ENCODE measurements around the gene SLC13A5.
"Not testable (repeated sequence)": the region's sequence is repeated elsewhere in the genome, so short reads cannot be mapped to it uniquely, and the experiment has no call there.

The SLC13A5 gene

GRCh38 chr17:6753006-6753445 lies 39.9 kb upstream of the SLC13A5 start:
- no peaks in the 10 kb centered on the region for H3K36me3 ChIP-seq (ENCODE audit: insufficient read depth, insufficient read length, low read length)
- TF ChIP-seq SUZ12 (IDR thresholded peaks at IDR 0.05; ENCODE audit: extremely low read depth, insufficient read depth, insufficient read length), result no peak
- TF ChIP-seq ZNF274 (IDR thresholded peaks at IDR 0.05; ENCODE audit: low read depth, low read length), result no peak
- no peak for TF ChIP-seq YY1 (IDR thresholded peaks at IDR 0.05; ENCODE audit: insufficient read depth, insufficient read length)
- H3K4me1 ChIP-seq (ENCODE audit: insufficient read depth, insufficient read length), result peaks cover 2% of the 10 kb centered on the region
- no peak for DNase-seq (ENCODE audit: low read depth, low spot score)
- H3K4me3 ChIP-seq (ENCODE audit: insufficient read length, low read depth), result no peak overlapping the region
- no peak overlapping the region for H3K9ac ChIP-seq (ENCODE audit: insufficient read length, low read depth)
- H3K9me3 ChIP-seq (ENCODE audit: insufficient read depth, low read length), result no peaks in the 10 kb centered on the region
- H3K27me3 ChIP-seq (ENCODE audit: insufficient read depth, insufficient read length), result no peaks in the 10 kb centered on the region

- H3K4me1 ChIP-seq (ENCODE audit: insufficient read depth, insufficient read length), result peaks cover 2% of the 10 kb centered on the region
- no peak overlapping the region for H3K9ac ChIP-seq (ENCODE audit: insufficient read length, low read depth)
Observed at GRCh38 chr17:6752068-6752909, 39.1 kb upstream of the SLC13A5 start.

GRCh38 chr17:6749519-6749918 lies 36.4 kb upstream of the SLC13A5 start:
- TF ChIP-seq ZNF274 (IDR thresholded peaks at IDR 0.05; ENCODE audit: low read depth, low read length) (no peak), SUZ12 (IDR thresholded peaks at IDR 0.05; ENCODE audit: extremely low read depth, insufficient read depth, insufficient read length) (no peak), YY1 (IDR thresholded peaks at IDR 0.05; ENCODE audit: insufficient read depth, insufficient read length) (no peak)

More at GRCh38 chr17:6752068-6752909, 39.1 kb upstream of the SLC13A5 start:
- Histone ChIP-seq H3K4me3 (ENCODE audit: insufficient read length, low read depth) (no peak overlapping the region), H3K27me3 (ENCODE audit: insufficient read depth, insufficient read length) (no peaks in the 10 kb centered on the region), H3K36me3 (ENCODE audit: insufficient read depth, insufficient read length, low read length) (no peaks in the 10 kb centered on the region), H3K9me3 (ENCODE audit: insufficient read depth, low read length) (no peaks in the 10 kb centered on the region)
- DNase-seq (ENCODE audit: low read depth, low spot score), result no peak
- no peak for TF ChIP-seq SUZ12 (IDR thresholded peaks at IDR 0.05; ENCODE audit: extremely low read depth, insufficient read depth, insufficient read length)
- no peak for TF ChIP-seq YY1 (IDR thresholded peaks at IDR 0.05; ENCODE audit: insufficient read depth, insufficient read length)
- no peak for TF ChIP-seq ZNF274 (IDR thresholded peaks at IDR 0.05; ENCODE audit: low read depth, low read length)

GRCh38 chr17:6748617-6749016 lies 35.4 kb upstream of the SLC13A5 start:
- Histone ChIP-seq H3K36me3 (ENCODE audit: insufficient read depth, insufficient read length, low read length) (no peaks in the 10 kb centered on the region), H3K4me1 (ENCODE audit: insufficient read depth, insufficient read length) (no peaks in the 10 kb centered on the region), H3K27me3 (ENCODE audit: insufficient read depth, insufficient read length) (no peaks in the 10 kb centered on the region), H3K9ac (ENCODE audit: insufficient read length, low read depth) (no peak overlapping the region), H3K4me3 (ENCODE audit: insufficient read length, low read depth) (no peak overlapping the region), H3K9me3 (ENCODE audit: insufficient read depth, low read length) (no peaks in the 10 kb centered on the region)
- DNase-seq (ENCODE audit: low read depth, low spot score), result no peak
- no peak for TF ChIP-seq ZNF274 (IDR thresholded peaks at IDR 0.05; ENCODE audit: low read depth, low read length)
- TF ChIP-seq YY1 (IDR thresholded peaks at IDR 0.05; ENCODE audit: insufficient read depth, insufficient read length), result no peak
- TF ChIP-seq SUZ12 (IDR thresholded peaks at IDR 0.05; ENCODE audit: extremely low read depth, insufficient read depth, insufficient read length), result no peak

More at GRCh38 chr17:6749519-6749918, 36.4 kb upstream of the SLC13A5 start:
- no peak overlapping the region for H3K4me3 ChIP-seq (ENCODE audit: insufficient read length, low read depth)
- H3K9me3 ChIP-seq (ENCODE audit: insufficient read depth, low read length), result no peaks in the 10 kb centered on the region
- no peak overlapping the region for H3K9ac ChIP-seq (ENCODE audit: insufficient read length, low read depth)
- no peaks in the 10 kb centered on the region for H3K4me1 ChIP-seq (ENCODE audit: insufficient read depth, insufficient read length)
- H3K27me3 ChIP-seq (ENCODE audit: insufficient read depth, insufficient read length), result no peaks in the 10 kb centered on the region
- DNase-seq (ENCODE audit: low read depth, low spot score), result no peak
- no peaks in the 10 kb centered on the region for H3K36me3 ChIP-seq (ENCODE audit: insufficient read depth, insufficient read length, low read length)

- H3K9me3 ChIP-seq (ENCODE audit: insufficient read depth, low read length); H3K27me3 ChIP-seq (ENCODE audit: insufficient read depth, insufficient read length); H3K36me3 ChIP-seq (ENCODE audit: insufficient read depth, insufficient read length, low read length); H3K9ac ChIP-seq (ENCODE audit: insufficient read length, low read depth); DNase-seq (ENCODE audit: low read depth, low spot score); H3K4me3 ChIP-seq (ENCODE audit: insufficient read length, low read depth); H3K4me1 ChIP-seq (ENCODE audit: insufficient read depth, insufficient read length): not testable (repeated sequence)
Observed at GRCh38 chr17:6746665-6747064, 33.5 kb upstream of the SLC13A5 start.

- Histone ChIP-seq H3K4me1 (ENCODE audit: insufficient read depth, insufficient read length) (no peaks in the 10 kb centered on the region), H3K9ac (ENCODE audit: insufficient read length, low read depth) (no peak overlapping the region), H3K4me3 (ENCODE audit: insufficient read length, low read depth) (no peak overlapping the region), H3K9me3 (ENCODE audit: insufficient read depth, low read length) (no peaks in the 10 kb centered on the region), H3K27me3 (ENCODE audit: insufficient read depth, insufficient read length) (no peaks in the 10 kb centered on the region), H3K36me3 (ENCODE audit: insufficient read depth, insufficient read length, low read length) (no peaks in the 10 kb centered on the region)
- no peak for DNase-seq (ENCODE audit: low read depth, low spot score)
- no peak for TF ChIP-seq SUZ12 (IDR thresholded peaks at IDR 0.05; ENCODE audit: extremely low read depth, insufficient read depth, insufficient read length)
- no peak for TF ChIP-seq YY1 (IDR thresholded peaks at IDR 0.05; ENCODE audit: insufficient read depth, insufficient read length)
- TF ChIP-seq ZNF274 (IDR thresholded peaks at IDR 0.05; ENCODE audit: low read depth, low read length), result no peak
Observed at GRCh38 chr17:6729531-6729930, 16.4 kb upstream of the SLC13A5 start.

- DNase-seq (ENCODE audit: low read depth, low spot score), result no peak
- TF ChIP-seq YY1 (IDR thresholded peaks at IDR 0.05; ENCODE audit: insufficient read depth, insufficient read length), result no peak
- TF ChIP-seq ZNF274 (IDR thresholded peaks at IDR 0.05; ENCODE audit: low read depth, low read length), result no peak
- TF ChIP-seq SUZ12 (IDR thresholded peaks at IDR 0.05; ENCODE audit: extremely low read depth, insufficient read depth, insufficient read length), result no peak
- H3K27me3 ChIP-seq (ENCODE audit: insufficient read depth, insufficient read length), result no peaks in the 10 kb centered on the region
Observed at GRCh38 chr17:6724009-6724408, 10.8 kb upstream of the SLC13A5 start.

More at GRCh38 chr17:6724009-6724408, 10.8 kb upstream of the SLC13A5 start:
- H3K9me3 ChIP-seq (ENCODE audit: insufficient read depth, low read length), result no peaks in the 10 kb centered on the region
- no peak overlapping the region for H3K9ac ChIP-seq (ENCODE audit: insufficient read length, low read depth)
- H3K4me3 ChIP-seq (ENCODE audit: insufficient read length, low read depth), result no peak overlapping the region
- no peaks in the 10 kb centered on the region for H3K36me3 ChIP-seq (ENCODE audit: insufficient read depth, insufficient read length, low read length)
- H3K4me1 ChIP-seq (ENCODE audit: insufficient read depth, insufficient read length), result no peaks in the 10 kb centered on the region

Data from NT2/D1 (cell line).